Breast epithelium (tissue), 4 donors: Measurements from ENCODE around the gene PLA2G4A. TPM values are rescaled to one million over a fixed set of nuclear protein-coding genes. Genes with fewer than 3 reads are reported as not detected.

Experiments used
- DNase-seq, 2 donors: peaks; one replicate each; pipeline ENCODE4 v3.0.0-alpha.2; 2019; ENCODE audit warnings: low spot score in 2 of 2
- H3K27ac ChIP-seq, 2 donors: fragments of 200-600 bp; sonication (generic) in 1 of 2; one replicate each; pipeline ENCODE4 v1.5.1; 2016 to 2019; ENCODE audit warnings: mild to moderate bottlenecking in 1 of 2
- H3K27me3 ChIP-seq, 2 donors: fragments of 200-600 bp; sonication (generic) in 1 of 2; one replicate each; pipeline versions ENCODE4 v1.5.1 to v1.6.0; 2017 to 2019; ENCODE audit warnings: control low read depth in 1 of 2, mild to moderate bottlenecking in 1 of 2
- H3K36me3 ChIP-seq: fragments of 200-600 bp; one replicate; pipeline ENCODE4 v1.5.1; 2019
- H3K4me1 ChIP-seq, 2 donors: fragments of 200-600 bp; sonication (generic); one replicate each; pipeline ENCODE4 v1.5.1; 2016 to 2019; ENCODE audit warnings: control low read depth in 1 of 2
- H3K4me3 ChIP-seq, 3 donors: fragments of 200-600 bp; sonication (generic); 1 replicate in 2 of 3; 2 replicates in 1 of 3; pipeline ENCODE4 v1.5.1; 2016 to 2019; ENCODE audit warnings: mild to moderate bottlenecking in 3 of 3, moderate library complexity in 2 of 3
- H3K9me3 ChIP-seq, 2 donors: fragments of 200-600 bp; sonication (generic) in 1 of 2; one replicate each; pipeline ENCODE4 v1.5.1; 2016 to 2019; ENCODE audit warnings: control low read depth in 1 of 2
- CTCF ChIP-seq, 3 donors: fragments of 450-650 bp; IDR thresholded peaks; one replicate each; pipeline ENCODE4 v1.5.1; 2016 to 2017; ENCODE audit warnings: antibody characterized with exemption in 3 of 3, mild to moderate bottlenecking in 3 of 3, moderate library complexity in 3 of 3
- POLR2A ChIP-seq: fragments of 450-650 bp; IDR thresholded peaks from one replicate; pipeline ENCODE4 v1.6.1; 2016; ENCODE audit warnings: antibody characterized with exemption, mild to moderate bottlenecking, moderate library complexity
- POLR2AphosphoS5 ChIP-seq, 3 donors: sonication (generic); formaldehyde crosslinking; IDR thresholded peaks; one replicate each; pipeline ENCODE4 v1.6.1; 2017; ENCODE audit warnings: antibody characterized with exemption in 3 of 3
- intact Hi-C: fragments of 100-400 bp; cut with DNase I; formaldehyde crosslinking; loops from one replicate; pipeline ENCODE4 v1.15.1; 2023; ENCODE audit warnings: low total_unique reads
- total RNA-seq, 3 donors: library from RNA; depleted of rRNA; stranded (reverse); fragments of >200 nt; gene quantifications; one replicate each; pipeline ENCODE4 v1.1.0, GENCODE V29; 2016

PLA2G4A gene
- total RNA-seq, 3 donors from 2014 or later: 5.6 to 13.3 (median 7.4) TPM

DNA sequence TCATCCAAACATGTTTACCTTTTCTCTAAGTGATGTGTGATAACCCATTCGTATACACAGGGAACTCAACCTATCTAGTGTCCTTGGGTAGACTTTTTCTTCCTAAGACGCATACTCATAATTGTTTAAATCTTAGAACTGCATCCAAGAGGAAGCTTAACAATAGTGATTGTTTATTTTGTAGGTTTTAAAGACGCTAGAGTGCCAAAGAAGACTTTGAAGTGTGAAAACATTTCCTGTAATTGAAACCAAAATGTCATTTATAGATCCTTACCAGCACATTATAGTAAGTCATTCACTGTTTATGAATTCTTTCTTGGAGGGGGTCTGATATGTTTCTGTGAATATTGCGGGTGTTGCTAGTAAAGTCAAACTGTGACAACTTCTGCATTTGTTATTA is 25.4 kb downstream of the PLA2G4A start:
- intact Hi-C loops: no loop called here
- Histone ChIP-seq H3K27ac (no peak overlapping the region), H3K9me3 (no peaks in the 10 kb centered on the region), H3K27me3 (no peaks in the 10 kb centered on the region), H3K4me1 (no peaks in the 10 kb centered on the region), H3K4me3 (no peak overlapping the region), H3K36me3 (no peaks in the 10 kb centered on the region)
- TF ChIP-seq POLR2A (no peak), POLR2AphosphoS5 (IDR thresholded peaks at IDR 0.05) (no peak), CTCF (IDR thresholded peaks at IDR 0.05) (no peak)
- DNase-seq: no peak

GRCh38 chr1:186858923-186859322 is 30.2 kb downstream of the PLA2G4A start:
- H3K27ac ChIP-seq: peak overlapping the region in 1 of 2 donors; percentile 41
- no peaks in the 10 kb centered on the region for H3K4me1 ChIP-seq
- DNase-seq: peak in 1 of 2 donors; percentile 75
- H3K9me3 ChIP-seq: no peaks in the 10 kb centered on the region
- no peak for TF ChIP-seq POLR2AphosphoS5 (IDR thresholded peaks at IDR 0.05)
- no peak for TF ChIP-seq POLR2A
- TF ChIP-seq CTCF (IDR thresholded peaks at IDR 0.05): no peak
- intact Hi-C loops: no loop called here
- H3K36me3 ChIP-seq: no peaks in the 10 kb centered on the region
- no peaks in the 10 kb centered on the region for H3K27me3 ChIP-seq
- H3K4me3 ChIP-seq: no peak overlapping the region

DNA sequence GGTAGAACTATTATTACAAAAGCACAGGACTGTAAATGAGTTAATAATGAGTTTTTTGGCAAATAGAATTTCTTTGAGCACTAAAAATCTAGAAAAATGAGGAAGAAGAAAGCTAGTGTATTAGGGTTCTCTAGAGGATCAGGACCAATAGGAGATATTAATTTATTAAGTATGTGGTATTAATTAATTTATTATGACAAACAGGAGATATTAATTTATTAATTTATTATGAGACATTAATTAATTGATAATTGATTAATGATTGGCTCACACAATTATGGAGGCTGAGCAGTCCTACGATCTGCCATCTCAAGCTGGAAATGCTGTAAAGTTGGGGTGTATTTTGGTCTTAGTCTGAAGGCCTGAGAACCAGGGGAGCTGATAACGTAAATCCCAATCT is 31.2 kb downstream of the PLA2G4A start:
- H3K4me3 ChIP-seq: no peak overlapping the region
- no peak for DNase-seq
- TF ChIP-seq CTCF (IDR thresholded peaks at IDR 0.05) (no peak), POLR2AphosphoS5 (IDR thresholded peaks at IDR 0.05) (no peak), POLR2A (no peak)
- H3K4me1 ChIP-seq: no peaks in the 10 kb centered on the region
- no peaks in the 10 kb centered on the region for H3K36me3 ChIP-seq
- no peaks in the 10 kb centered on the region for H3K9me3 ChIP-seq
- peak overlapping the region in 1 of 2 donors; percentile 19 for H3K27ac ChIP-seq
- intact Hi-C loops: no loop called here
- H3K27me3 ChIP-seq: no peaks in the 10 kb centered on the region

DNA sequence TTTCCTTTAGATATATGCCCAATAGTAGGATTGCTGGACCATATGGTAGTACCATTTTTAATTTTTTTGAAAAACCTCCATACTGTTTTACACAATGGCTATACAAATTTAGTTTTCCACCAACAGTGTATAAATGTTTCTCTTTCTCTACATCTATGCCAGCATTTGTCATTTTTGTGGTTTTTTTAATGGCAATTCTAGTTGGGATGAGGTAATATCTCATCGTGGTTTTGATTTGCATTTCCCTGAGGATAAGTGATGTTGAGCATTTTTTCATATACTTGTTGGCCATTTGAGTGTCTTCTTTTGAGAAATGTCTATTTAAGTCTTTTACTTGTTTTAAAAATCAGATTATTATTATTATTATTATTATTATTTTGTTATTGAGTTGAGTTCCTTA is 35.5 kb downstream of the PLA2G4A start:
- Histone ChIP-seq H3K27ac (no peak overlapping the region), H3K27me3 (no peaks in the 10 kb centered on the region), H3K4me1 (no peaks in the 10 kb centered on the region), H3K9me3 (no peaks in the 10 kb centered on the region), H3K36me3 (no peaks in the 10 kb centered on the region), H3K4me3 (no peak overlapping the region)
- intact Hi-C loops: no loop called here
- DNase-seq: no peak
- TF ChIP-seq POLR2A: no peak
- no peak for TF ChIP-seq POLR2AphosphoS5 (IDR thresholded peaks at IDR 0.05)
- TF ChIP-seq CTCF (IDR thresholded peaks at IDR 0.05): no peak

- H3K27ac ChIP-seq: no peak overlapping the region
- no peaks in the 10 kb centered on the region for H3K9me3 ChIP-seq
- no peak overlapping the region for H3K4me3 ChIP-seq
- intact Hi-C loops: no loop called here
- no peaks in the 10 kb centered on the region for H3K27me3 ChIP-seq
- TF ChIP-seq POLR2A: no peak
- no peaks in the 10 kb centered on the region for H3K4me1 ChIP-seq
- no peak for DNase-seq
- no peaks in the 10 kb centered on the region for H3K36me3 ChIP-seq
Observed at GRCh38 chr1:186865253-186865652, 36.5 kb downstream of the PLA2G4A start.

DNA sequence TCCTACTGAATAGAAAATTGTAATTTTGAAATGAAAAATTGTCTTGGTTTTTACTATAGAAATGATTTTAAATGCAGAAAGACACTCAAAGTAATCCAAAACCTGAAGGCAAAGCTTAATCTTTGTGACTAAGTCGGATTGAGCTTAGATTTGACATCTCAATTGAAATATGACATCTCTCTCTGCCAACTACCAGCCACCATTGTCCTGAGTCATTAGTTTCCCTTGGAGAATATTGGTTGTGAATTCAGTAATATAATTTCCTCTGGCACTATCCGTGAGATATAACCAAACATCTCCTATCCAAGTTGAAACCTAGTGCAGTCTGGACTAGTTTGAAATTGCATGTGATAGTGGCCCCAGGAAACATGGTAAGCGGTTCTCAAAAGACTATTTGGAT is 37.1 kb downstream of the PLA2G4A start:
- Histone ChIP-seq H3K9me3 (no peaks in the 10 kb centered on the region), H3K27me3 (no peaks in the 10 kb centered on the region), H3K27ac (no peak overlapping the region), H3K36me3 (no peaks in the 10 kb centered on the region), H3K4me1 (no peaks in the 10 kb centered on the region), H3K4me3 (no peak overlapping the region)
- TF ChIP-seq POLR2A (no peak), CTCF (IDR thresholded peaks at IDR 0.05) (no peak), POLR2AphosphoS5 (IDR thresholded peaks at IDR 0.05) (no peak)
- no peak for DNase-seq
- intact Hi-C loops: no loop called here
